PFSK-1 (cell line): ENCODE data around the gene CELF5.

Experiments
- FOXP2 ChIP-seq: optimal IDR thresholded peaks from 2 replicates; pipeline ENCODE3; 2011; ENCODE audit warnings: borderline replicate concordance, control low read depth, inconsistent platforms; ENCODE audit not compliant: insufficient read depth; ENCODE audit errors: extremely low read length, extremely low read depth
- POLR2AphosphoS5 ChIP-seq: IDR thresholded peaks from 2 replicates; pipeline ENCODE4 v1.6.1; 2012; ENCODE audit warnings: low read depth, mild to moderate bottlenecking, control low read depth, low read length, moderate library complexity
- REST ChIP-seq, 2 experiments: IDR thresholded peaks; 2 replicates each; pipeline versions ENCODE4 v1.6.1 to v1.8.0; 2011 to 2012; ENCODE audit warnings: low read depth in 2 of 2, low read length in 2 of 2, control low read depth in 1 of 2, inconsistent platforms in 1 of 2, mild to moderate bottlenecking in 1 of 2, moderate library complexity in 1 of 2; ENCODE audit not compliant: insufficient read depth in 1 of 2
- SIN3A ChIP-seq: IDR thresholded peaks from 2 replicates; pipeline ENCODE4 v1.6.1; 2012; ENCODE audit warnings: mild to moderate bottlenecking, low read length, moderate library complexity, borderline replicate concordance; ENCODE audit not compliant: insufficient read depth
- TAF1 ChIP-seq: IDR thresholded peaks from 2 replicates; pipeline ENCODE4 v1.6.1; 2012; ENCODE audit warnings: low read length, control low read depth, borderline replicate concordance; ENCODE audit not compliant: insufficient read depth

CELF5 gene

GRCh38 chr19:3289971-3290569, 65.6 kb downstream of the CELF5 start:
- no peak for TF ChIP-seq POLR2AphosphoS5
- no peak for TF ChIP-seq SIN3A
- no peak for TF ChIP-seq FOXP2
- TF ChIP-seq TAF1: no peak
- no peak for TF ChIP-seq REST (IDR thresholded peaks at IDR 0.05; ENCODE audit: insufficient read depth in 1 of 2, low read depth in 2 of 2, low read length in 2 of 2)

GRCh38 chr19:3291644-3292043, 67.2 kb downstream of the CELF5 start:
- TF ChIP-seq SIN3A: no peak
- no peak for TF ChIP-seq TAF1
- no peak for TF ChIP-seq REST (IDR thresholded peaks at IDR 0.05; ENCODE audit: insufficient read depth in 1 of 2, low read depth in 2 of 2, low read length in 2 of 2)
- no peak for TF ChIP-seq FOXP2
- TF ChIP-seq POLR2AphosphoS5: no peak

- TF ChIP-seq FOXP2 (no peak), TAF1 (no peak), POLR2AphosphoS5 (no peak), REST (IDR thresholded peaks at IDR 0.05; ENCODE audit: insufficient read depth in 1 of 2, low read depth in 2 of 2, low read length in 2 of 2) (no peak), SIN3A (no peak)
Observed at GRCh38 chr19:3292958-3293529, 68.6 kb downstream of the CELF5 start.

GRCh38 chr19:3293560-3293959, 69.1 kb downstream of the CELF5 start:
- no peak for TF ChIP-seq FOXP2
- no peak for TF ChIP-seq POLR2AphosphoS5
- no peak for TF ChIP-seq REST (IDR thresholded peaks at IDR 0.05; ENCODE audit: insufficient read depth in 1 of 2, low read depth in 2 of 2, low read length in 2 of 2)
- TF ChIP-seq TAF1: no peak
- TF ChIP-seq SIN3A: no peak
